NB4 (cell line): ENCODE results near the gene KCNC2.
"Not testable (repeated sequence)": the region's sequence is repeated elsewhere in the genome, so short reads cannot be mapped to it uniquely, and the experiment has no call there.

Experiments used
- DNase-seq: peaks from one replicate; pipeline ENCODE4 v3.0.0; 2010; ENCODE audit warnings: low read depth
- H3K4me3 ChIP-seq: one replicate; pipeline ENCODE4 v1.5.1; 2011; ENCODE audit warnings: mild to moderate bottlenecking, low read depth, low read length, moderate library complexity
- MAX ChIP-seq: IDR thresholded peaks from 2 replicates; pipeline ENCODE4 v1.6.1; 2011; ENCODE audit warnings: low read depth, low read length
- MYC ChIP-seq: IDR thresholded peaks from 2 replicates; pipeline ENCODE4 v1.6.1; 2011; ENCODE audit warnings: low read depth, low read length
- POLR2A ChIP-seq: IDR thresholded peaks from 2 replicates; pipeline ENCODE4 v1.6.1; 2011; ENCODE audit warnings: mild to moderate bottlenecking; ENCODE audit not compliant: insufficient read length; ENCODE audit errors: extremely low read depth
- TF ChIP-seq, protein P1 (sequence below): IDR thresholded peaks from one replicate; pipeline ENCODE4 v1.5.1; 2012; ENCODE audit warnings: low read depth, low read length

The KCNC2 gene

DNA sequence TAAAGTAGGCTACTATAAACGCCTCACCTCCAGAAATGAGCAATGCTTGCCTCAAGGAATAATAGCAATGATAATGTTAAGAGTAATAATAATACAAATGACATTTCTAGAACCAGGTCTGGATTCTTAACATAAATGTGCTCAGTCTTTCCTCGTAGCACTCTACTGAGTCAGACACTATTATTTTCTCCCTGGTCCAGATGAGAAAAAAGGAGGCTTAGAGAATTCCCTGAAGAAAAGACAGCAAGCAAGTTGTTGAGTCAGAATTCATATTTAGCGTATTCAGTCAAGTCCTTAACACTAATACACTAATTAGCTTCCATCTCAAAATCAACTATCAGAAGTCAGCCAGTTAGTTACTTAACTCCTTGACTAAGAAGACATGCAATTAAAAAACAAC is 13.2 kb downstream of the KCNC2 start:
- H3K4me3 ChIP-seq = no peak overlapping the region
- no peak for DNase-seq
- TF ChIP-seq MAX (no peak), POLR2A (no peak), MYC (no peak)
- TF ChIP-seq, protein P1, sequence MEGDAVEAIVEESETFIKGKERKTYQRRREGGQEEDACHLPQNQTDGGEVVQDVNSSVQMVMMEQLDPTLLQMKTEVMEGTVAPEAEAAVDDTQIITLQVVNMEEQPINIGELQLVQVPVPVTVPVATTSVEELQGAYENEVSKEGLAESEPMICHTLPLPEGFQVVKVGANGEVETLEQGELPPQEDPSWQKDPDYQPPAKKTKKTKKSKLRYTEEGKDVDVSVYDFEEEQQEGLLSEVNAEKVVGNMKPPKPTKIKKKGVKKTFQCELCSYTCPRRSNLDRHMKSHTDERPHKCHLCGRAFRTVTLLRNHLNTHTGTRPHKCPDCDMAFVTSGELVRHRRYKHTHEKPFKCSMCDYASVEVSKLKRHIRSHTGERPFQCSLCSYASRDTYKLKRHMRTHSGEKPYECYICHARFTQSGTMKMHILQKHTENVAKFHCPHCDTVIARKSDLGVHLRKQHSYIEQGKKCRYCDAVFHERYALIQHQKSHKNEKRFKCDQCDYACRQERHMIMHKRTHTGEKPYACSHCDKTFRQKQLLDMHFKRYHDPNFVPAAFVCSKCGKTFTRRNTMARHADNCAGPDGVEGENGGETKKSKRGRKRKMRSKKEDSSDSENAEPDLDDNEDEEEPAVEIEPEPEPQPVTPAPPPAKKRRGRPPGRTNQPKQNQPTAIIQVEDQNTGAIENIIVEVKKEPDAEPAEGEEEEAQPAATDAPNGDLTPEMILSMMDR = no peak

DNA sequence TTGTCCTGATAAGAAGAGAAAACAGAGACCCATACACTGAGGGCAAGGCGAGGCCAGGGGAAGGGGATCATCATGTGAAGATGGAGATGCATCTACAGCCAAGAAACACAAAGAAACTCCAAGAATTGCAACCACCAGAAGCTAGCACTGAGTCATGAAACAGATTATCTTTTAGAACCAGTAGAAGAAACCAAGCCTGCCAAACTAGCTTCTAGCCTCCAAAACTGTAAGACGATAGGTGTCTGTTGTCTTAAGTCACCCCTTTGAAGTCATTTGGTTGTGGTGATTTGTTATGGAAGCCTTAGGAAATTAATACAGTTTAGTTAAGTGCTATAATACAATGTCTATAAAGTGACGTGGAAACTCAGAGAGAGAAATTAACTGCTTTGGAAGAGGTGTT is 15.4 kb downstream of the KCNC2 start:
- H3K4me3 ChIP-seq = no peak overlapping the region
- TF ChIP-seq POLR2A = no peak
- TF ChIP-seq, protein P1 = no peak
- no peak for TF ChIP-seq MYC
- no peak for TF ChIP-seq MAX
- DNase-seq = no peak

GRCh38 chr12:75192196-75192595 is 17.4 kb downstream of the KCNC2 start:
- no peak for DNase-seq
- H3K4me3 ChIP-seq = no peak overlapping the region
- TF ChIP-seq MAX = no peak
- no peak for TF ChIP-seq POLR2A
- TF ChIP-seq, protein P1 = no peak
- TF ChIP-seq MYC = no peak

DNA sequence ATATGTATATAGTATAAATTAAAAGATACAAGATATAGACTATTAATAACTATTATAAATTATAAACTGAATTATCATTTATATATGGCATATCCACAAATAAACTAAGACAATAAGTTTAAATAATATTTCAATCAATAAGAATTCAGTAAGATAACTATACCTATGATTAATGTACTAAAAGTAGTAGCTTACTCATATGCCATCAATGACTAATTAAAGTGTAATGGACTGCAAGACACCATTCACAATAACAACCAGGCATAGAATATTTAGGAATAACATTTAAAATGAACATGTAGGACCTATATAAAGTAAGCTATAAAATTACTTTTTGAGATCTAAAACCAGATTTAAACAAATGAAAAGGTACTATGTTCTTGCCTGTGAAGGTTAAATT is 18.8 kb downstream of the KCNC2 start:
- TF ChIP-seq MYC (no peak), POLR2A (no peak), MAX (no peak)
- TF ChIP-seq, protein P1 = no peak
- DNase-seq = no peak
- no peak overlapping the region for H3K4me3 ChIP-seq

GRCh38 chr12:75185881-75186280 is 23.8 kb downstream of the KCNC2 start:
- DNase-seq, H3K4me3 ChIP-seq: not testable (repeated sequence)

DNA sequence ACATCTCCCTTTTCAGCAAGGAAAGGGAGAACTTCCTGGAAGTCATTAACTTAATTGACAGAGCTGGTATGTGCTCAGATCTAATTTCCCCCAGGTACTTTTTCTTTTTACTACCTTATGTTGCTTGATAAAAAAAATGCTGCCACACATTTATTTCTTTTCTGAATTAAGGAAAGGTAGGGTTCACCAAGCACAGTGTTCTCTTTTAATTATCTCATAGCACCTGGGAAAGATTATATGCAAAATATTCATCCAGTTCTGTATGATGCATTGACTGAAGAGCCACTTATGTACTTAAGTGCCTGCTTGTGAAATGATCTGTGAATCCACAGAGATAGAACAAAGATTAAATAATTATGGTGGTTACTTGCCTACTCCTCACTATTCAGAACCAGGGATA is 25.1 kb downstream of the KCNC2 start:
- TF ChIP-seq MAX (no peak), POLR2A (no peak), MYC (no peak)
- TF ChIP-seq, protein P1 = no peak
- DNase-seq = no peak
- no peak overlapping the region for H3K4me3 ChIP-seq
